ENCODE measurements around the gene PBOV1. TPM values are rescaled to one million over a fixed set of nuclear protein-coding genes. Genes with fewer than 3 reads are reported as not detected.

PBOV1 gene
- total RNA-seq = not detected in 2 replicates
- long read RNA-seq = 0 reads

DNA sequence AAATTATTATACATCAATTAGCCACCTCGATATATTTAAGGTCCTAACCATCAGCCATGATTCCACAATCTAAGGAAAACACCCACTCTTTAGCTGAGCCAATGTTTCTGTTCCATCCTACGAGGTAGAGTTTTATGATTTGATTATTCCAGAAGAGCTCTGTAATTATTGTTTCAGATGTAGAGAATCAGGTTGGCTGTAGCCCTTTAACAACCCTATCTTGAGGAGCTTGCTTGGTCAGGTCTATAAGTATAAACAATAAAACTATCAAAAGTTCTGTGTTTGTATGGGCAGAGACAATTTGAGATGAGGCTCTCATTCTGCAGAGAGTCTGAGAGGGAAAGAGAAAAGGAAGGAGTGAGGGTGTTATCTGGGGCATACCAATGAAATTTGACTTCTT lies at the start of gene PBOV1:
TSS of gene PBOV1 (minus strand) at position 43 of the 400 bp plus-strand sequence. CDS start 96 bp downstream, outside the sequence.
- Mint-ChIP-seq H3K4me3 (ENCODE audit: unreplicated experiment) (no peak within 1 kb of the TSS), H3K27me3 (ENCODE audit: unreplicated experiment) (peaks cover 28% of the 10 kb centered on the region), H3K4me1 (ENCODE audit: unreplicated experiment) (no peaks in the 10 kb centered on the region), H3K27ac (ENCODE audit: unreplicated experiment) (no peak within 1 kb of the TSS), H3K9me3 (ENCODE audit: unreplicated experiment) (no peaks in the 10 kb centered on the region), H3K36me3 (ENCODE audit: unreplicated experiment) (no peaks in the 10 kb centered on the region)
- no peak for DNase-seq (ENCODE audit: extremely low spot score, unreplicated experiment)
- TF ChIP-seq, protein P1, sequence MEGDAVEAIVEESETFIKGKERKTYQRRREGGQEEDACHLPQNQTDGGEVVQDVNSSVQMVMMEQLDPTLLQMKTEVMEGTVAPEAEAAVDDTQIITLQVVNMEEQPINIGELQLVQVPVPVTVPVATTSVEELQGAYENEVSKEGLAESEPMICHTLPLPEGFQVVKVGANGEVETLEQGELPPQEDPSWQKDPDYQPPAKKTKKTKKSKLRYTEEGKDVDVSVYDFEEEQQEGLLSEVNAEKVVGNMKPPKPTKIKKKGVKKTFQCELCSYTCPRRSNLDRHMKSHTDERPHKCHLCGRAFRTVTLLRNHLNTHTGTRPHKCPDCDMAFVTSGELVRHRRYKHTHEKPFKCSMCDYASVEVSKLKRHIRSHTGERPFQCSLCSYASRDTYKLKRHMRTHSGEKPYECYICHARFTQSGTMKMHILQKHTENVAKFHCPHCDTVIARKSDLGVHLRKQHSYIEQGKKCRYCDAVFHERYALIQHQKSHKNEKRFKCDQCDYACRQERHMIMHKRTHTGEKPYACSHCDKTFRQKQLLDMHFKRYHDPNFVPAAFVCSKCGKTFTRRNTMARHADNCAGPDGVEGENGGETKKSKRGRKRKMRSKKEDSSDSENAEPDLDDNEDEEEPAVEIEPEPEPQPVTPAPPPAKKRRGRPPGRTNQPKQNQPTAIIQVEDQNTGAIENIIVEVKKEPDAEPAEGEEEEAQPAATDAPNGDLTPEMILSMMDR (IDR thresholded peaks at IDR 0.05) = no peak

DNA sequence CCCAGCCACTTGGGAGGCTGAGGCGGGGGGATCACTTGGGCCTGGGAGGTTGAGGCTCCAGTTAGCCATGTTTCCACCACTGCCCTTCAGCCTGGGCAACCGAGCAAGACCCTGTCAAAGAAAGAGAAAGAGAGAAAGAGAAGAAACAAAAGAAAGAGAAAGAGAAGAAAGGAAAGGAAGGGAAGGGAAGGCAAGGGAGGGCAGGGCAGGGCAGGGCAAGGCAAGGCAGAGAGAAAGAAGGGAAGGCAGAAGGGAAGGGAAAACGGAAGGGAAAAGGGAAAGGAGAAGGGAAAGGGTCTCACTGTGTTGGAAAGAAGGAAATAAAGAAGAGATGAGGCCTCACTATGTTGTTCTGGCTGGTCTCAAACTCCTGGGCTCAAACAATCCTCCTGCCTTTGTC lies 47.8 kb upstream of the PBOV1 start:
- H3K9me3 Mint-ChIP-seq (ENCODE audit: unreplicated experiment) = no peaks in the 10 kb centered on the region
- H3K36me3 Mint-ChIP-seq (ENCODE audit: unreplicated experiment) = no peaks in the 10 kb centered on the region
- H3K27me3 Mint-ChIP-seq (ENCODE audit: unreplicated experiment) = peaks cover 7% of the 10 kb centered on the region
- no peak overlapping the region for H3K4me3 Mint-ChIP-seq (ENCODE audit: unreplicated experiment)
- no peak overlapping the region for H3K27ac Mint-ChIP-seq (ENCODE audit: unreplicated experiment)
- no peak for DNase-seq (ENCODE audit: extremely low spot score, unreplicated experiment)
- H3K4me1 Mint-ChIP-seq (ENCODE audit: unreplicated experiment) = no peaks in the 10 kb centered on the region
- TF ChIP-seq, protein P1 (IDR thresholded peaks at IDR 0.05) = no peak

DNA sequence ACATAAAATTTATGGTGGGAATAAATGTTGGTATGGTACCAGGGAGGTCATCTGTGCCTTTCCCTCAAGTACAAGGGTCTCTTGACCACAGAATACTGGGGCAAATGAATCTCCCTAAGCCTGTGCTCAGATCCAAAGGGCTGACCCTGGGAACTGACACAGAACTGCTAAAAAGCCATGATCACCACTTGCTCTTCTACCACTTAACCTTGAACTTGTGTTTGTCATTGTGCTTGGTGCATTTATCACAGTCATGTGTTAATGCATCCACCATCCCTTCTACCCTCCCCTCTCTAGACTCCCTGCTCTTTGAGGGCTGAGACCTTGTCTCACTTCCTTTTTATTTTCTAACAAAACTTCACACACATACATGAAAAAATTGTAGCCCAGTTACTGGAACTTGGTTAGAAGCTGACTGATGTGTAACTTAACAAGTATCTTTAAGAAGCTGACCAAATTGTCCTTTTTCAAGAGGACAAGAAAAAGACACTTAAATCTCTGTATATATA lies 46.1 kb upstream of the PBOV1 start:
- H3K9me3 Mint-ChIP-seq (ENCODE audit: unreplicated experiment) = no peaks in the 10 kb centered on the region
- no peak overlapping the region for H3K4me3 Mint-ChIP-seq (ENCODE audit: unreplicated experiment)
- DNase-seq (ENCODE audit: extremely low spot score, unreplicated experiment) = no peak
- H3K27me3 Mint-ChIP-seq (ENCODE audit: unreplicated experiment) = peaks cover 15% of the 10 kb centered on the region
- TF ChIP-seq, protein P1 (IDR thresholded peaks at IDR 0.05) = no peak
- no peaks in the 10 kb centered on the region for H3K36me3 Mint-ChIP-seq (ENCODE audit: unreplicated experiment)
- H3K27ac Mint-ChIP-seq (ENCODE audit: unreplicated experiment) = no peak overlapping the region
- H3K4me1 Mint-ChIP-seq (ENCODE audit: unreplicated experiment) = no peaks in the 10 kb centered on the region

DNA sequence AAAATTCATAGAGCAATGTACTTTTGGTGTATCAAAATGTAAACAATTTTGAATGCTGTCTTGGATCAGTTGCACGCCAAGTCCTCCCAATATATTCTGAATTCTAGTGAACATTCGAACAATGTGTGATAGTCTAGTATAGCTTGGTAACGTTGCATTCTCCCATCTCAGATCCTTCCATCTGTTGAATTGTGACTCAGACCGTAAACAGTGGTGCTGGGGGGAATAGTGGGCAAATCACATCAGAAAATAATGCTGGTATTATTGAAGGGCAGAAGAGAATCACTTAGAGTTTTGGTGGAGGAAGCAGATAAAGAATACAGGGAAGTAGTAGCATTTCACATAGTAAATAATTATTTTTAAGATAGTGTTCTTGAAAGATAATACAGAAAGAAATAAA lies 45.7 kb upstream of the PBOV1 start:
- Mint-ChIP-seq H3K9me3 (ENCODE audit: unreplicated experiment) (no peaks in the 10 kb centered on the region), H3K27ac (ENCODE audit: unreplicated experiment) (no peak overlapping the region), H3K4me3 (ENCODE audit: unreplicated experiment) (no peak overlapping the region)

DNA sequence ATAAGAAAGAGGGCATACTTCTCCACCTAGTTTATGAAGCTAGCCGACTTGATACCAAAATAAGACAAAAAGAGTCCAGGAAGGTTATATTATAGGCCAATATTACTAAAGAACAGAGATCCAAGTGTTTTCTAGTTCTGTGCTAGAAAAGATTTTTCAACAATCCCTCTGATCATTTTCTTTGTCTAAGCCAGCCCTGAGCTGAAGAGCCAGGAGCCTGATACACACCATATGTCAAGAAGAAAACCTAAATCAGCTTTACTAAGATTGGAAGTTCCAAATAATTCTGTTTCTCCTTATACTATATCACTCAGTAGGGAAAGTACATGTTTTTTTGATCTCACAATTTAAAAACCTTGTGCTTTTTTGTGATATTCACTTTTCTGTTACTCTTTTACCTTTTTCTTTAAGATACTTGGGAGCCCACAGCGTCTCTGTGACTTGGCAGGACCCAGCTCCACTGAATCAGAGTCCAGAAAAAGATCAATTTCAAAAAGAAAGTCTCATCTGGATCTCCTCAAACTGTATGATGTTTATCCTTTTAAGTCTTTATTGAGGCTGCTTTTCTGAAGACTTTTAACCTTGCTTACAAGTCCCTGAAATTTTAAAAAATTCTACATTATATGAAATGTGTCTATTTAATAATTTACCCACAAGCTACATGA lies 43.0 kb upstream of the PBOV1 start:
- H3K36me3 Mint-ChIP-seq (ENCODE audit: unreplicated experiment) = no peaks in the 10 kb centered on the region
- H3K4me1 Mint-ChIP-seq (ENCODE audit: unreplicated experiment) = no peaks in the 10 kb centered on the region
- H3K27me3 Mint-ChIP-seq (ENCODE audit: unreplicated experiment) = peaks cover 9% of the 10 kb centered on the region
- H3K9me3 Mint-ChIP-seq (ENCODE audit: unreplicated experiment) = no peaks in the 10 kb centered on the region
- H3K4me3 Mint-ChIP-seq (ENCODE audit: unreplicated experiment) = no peak overlapping the region
- TF ChIP-seq, protein P1 (IDR thresholded peaks at IDR 0.05) = no peak
- DNase-seq (ENCODE audit: extremely low spot score, unreplicated experiment) = no peak
- no peak overlapping the region for H3K27ac Mint-ChIP-seq (ENCODE audit: unreplicated experiment)

More for the DNA sequence above, 45.7 kb upstream of the PBOV1 start:
- Mint-ChIP-seq H3K36me3 (ENCODE audit: unreplicated experiment) (no peaks in the 10 kb centered on the region), H3K27me3 (ENCODE audit: unreplicated experiment) (peaks cover 15% of the 10 kb centered on the region), H3K4me1 (ENCODE audit: unreplicated experiment) (no peaks in the 10 kb centered on the region)
- TF ChIP-seq, protein P1 (IDR thresholded peaks at IDR 0.05) = no peak
- DNase-seq (ENCODE audit: extremely low spot score, unreplicated experiment) = no peak
